GM19043 (cell line): ENCODE data around the gene NCOA3.
"Not testable (repeated sequence)": the region's sequence is repeated elsewhere in the genome, so short reads cannot be mapped to it uniquely, and the experiment has no call there.

Experiments used
- ATAC-seq: cut with Tn5 transposase; IDR thresholded peaks from one replicate; pipeline ENCODE4 v1.9.1; 2021; ENCODE audit warnings: low read depth; ENCODE audit not compliant: unreplicated experiment

Gene NCOA3

GRCh38 chr20:47501482-47502270 is at the start of gene NCOA3:
NCOA3 (plus strand) TSS chr20:47501887; CDS start chr20:47622248, 120,361 bp downstream.
- ATAC-seq, result peak; percentile 57

GRCh38 chr20:47452736-47453161 is 48.9 kb upstream of the NCOA3 start:
- no peak for ATAC-seq

- peak; percentile 69 for ATAC-seq
These were observed 48.4 kb upstream of the NCOA3 start for GRCh38 chr20:47453167-47453782.

- no peak for ATAC-seq
These were observed 47.2 kb upstream of the NCOA3 start for GRCh38 chr20:47454298-47455132.

GRCh38 chr20:47455133-47456040 is 46.3 kb upstream of the NCOA3 start:
- ATAC-seq, result no peak

- no peak for ATAC-seq
These were observed 45.6 kb upstream of the NCOA3 start for GRCh38 chr20:47456041-47456537.

GRCh38 chr20:47456952-47457724 is 44.5 kb upstream of the NCOA3 start:
- no peak for ATAC-seq

GRCh38 chr20:47458280-47459050 is 43.2 kb upstream of the NCOA3 start:
- ATAC-seq, result not testable (repeated sequence)

GRCh38 chr20:47459344-47460073 is 42.2 kb upstream of the NCOA3 start:
- ATAC-seq, result no peak

GRCh38 chr20:47460761-47461112 is 41.0 kb upstream of the NCOA3 start:
- ATAC-seq, result not testable (repeated sequence)

- no peak for ATAC-seq
These were observed 40.5 kb upstream of the NCOA3 start for GRCh38 chr20:47461120-47461685.

GRCh38 chr20:47461906-47462305 is 39.8 kb upstream of the NCOA3 start:
- ATAC-seq, result not testable (repeated sequence)

GRCh38 chr20:47464380-47465101 is 37.1 kb upstream of the NCOA3 start:
- no peak for ATAC-seq

GRCh38 chr20:47465335-47466090 is 36.2 kb upstream of the NCOA3 start:
- no peak for ATAC-seq

- ATAC-seq, result no peak
These were observed 35.5 kb upstream of the NCOA3 start for GRCh38 chr20:47466213-47466612.
